ENCODE measurements around the gene DTX1.

- TF ChIP-seq CREB1 (IDR thresholded peaks at IDR 0.05) = no peak
- no peak for TF ChIP-seq CREB1 (CRISPR knock-in tag; IDR thresholded peaks at IDR 0.05)
- TF ChIP-seq MED1 (CRISPR knock-in tag; IDR thresholded peaks at IDR 0.05) = no peak
- TF ChIP-seq IRF2 (CRISPR knock-in tag; IDR thresholded peaks at IDR 0.05) = no peak
Observed at GRCh38 chr12:113094738-113095137, 38.2 kb downstream of the DTX1 start.

Data from HepG2 (cell line).